ENCODE results near the gene CREBBP.

Gene CREBBP

GRCh38 chr16:3797904-3798811 is 82.4 kb downstream of the CREBBP start:
- no peak for DNase-seq (ENCODE audit: low read depth in 2 of 2)

GRCh38 chr16:3797473-3797872 is 83.0 kb downstream of the CREBBP start:
- DNase-seq (ENCODE audit: low read depth in 2 of 2), result no peak

DNA sequence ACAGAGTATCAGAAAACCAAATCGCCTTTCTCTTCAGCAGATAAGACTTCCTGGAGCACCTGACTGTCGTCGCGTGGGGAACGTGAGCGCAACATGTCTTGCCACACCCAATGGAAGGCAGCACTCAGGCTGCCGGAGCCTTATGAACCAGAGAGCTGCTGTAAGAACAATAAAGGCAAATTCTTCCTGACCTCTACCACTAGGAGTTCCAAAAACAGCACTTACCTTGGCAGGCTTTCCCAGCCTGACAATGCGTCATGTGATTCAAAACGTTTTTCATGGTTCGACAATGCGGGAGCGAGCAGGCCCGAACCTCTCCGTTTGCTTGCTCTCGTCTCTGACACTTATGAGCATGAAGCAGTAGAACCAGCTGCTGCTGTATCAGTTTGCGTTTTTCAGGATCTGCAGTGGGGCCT is 87.3 kb downstream of the CREBBP start:
- no peak for DNase-seq (ENCODE audit: low read depth in 2 of 2)

DNA sequence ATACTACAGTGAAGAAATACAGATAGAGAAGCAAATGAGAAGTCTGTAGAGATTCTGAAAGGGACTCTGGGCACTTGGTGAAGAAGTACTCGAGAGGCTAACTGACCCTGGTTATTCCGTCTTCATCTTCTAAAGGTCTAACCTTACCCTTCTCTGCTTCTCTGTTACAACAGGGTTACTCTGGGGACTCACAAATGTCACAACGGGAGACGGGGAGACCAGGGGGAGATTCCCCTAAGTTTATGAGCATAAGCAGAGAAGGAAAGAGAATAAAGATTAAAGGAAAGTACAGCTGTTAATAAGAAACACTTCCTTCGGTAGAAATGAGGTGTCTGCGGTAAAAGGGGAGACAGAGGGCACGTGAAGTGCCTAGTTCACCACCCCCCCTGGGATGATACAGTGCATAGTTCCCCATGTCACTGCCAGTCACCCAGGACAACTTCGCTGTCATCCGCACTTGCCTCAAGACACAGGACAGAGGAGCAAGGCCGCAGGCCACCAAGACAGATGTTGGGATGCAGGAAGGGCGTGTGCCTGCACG is 88.0 kb downstream of the CREBBP start:
- DNase-seq (ENCODE audit: low read depth in 2 of 2), result no peak

- no peak for DNase-seq (ENCODE audit: low read depth in 2 of 2)
Observed at GRCh38 chr16:3791701-3792100, 88.8 kb downstream of the CREBBP start.

- DNase-seq (ENCODE audit: low read depth in 2 of 2), result no peak
Observed at GRCh38 chr16:3789375-3790099, 91.0 kb downstream of the CREBBP start.

DNA sequence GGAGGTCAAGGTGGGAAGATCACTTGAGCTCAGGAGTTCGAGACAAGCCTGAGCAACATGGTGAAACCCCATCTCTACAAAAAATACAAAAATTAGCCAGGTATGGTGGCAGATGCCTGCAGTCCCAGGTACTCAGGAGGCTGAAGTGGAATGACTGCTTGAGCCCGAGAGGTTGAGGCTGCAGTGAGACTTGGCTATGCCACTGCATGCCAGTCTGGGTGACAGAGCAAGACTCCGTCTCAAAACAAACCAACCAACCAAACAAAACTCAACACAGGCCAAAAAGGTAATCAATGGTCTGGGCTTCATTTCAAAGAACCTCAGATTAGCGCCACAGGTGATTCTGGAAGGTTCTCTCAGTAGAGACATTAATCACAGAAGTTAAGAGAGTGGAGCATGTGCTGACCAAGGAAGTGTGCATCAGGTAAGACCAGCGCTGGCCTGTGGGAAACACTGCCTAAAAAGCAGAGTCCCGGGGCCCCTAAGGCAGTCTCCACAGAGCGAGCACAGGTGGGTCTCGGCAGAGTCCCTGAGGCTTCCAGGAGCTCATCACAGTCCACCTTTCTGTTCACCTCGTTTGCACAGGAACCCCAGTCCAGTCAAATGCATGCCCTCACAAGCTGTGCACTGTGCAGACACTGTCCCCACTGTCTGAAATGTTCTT is 91.7 kb downstream of the CREBBP start:
- no peak for DNase-seq (ENCODE audit: low read depth in 2 of 2)

DNA sequence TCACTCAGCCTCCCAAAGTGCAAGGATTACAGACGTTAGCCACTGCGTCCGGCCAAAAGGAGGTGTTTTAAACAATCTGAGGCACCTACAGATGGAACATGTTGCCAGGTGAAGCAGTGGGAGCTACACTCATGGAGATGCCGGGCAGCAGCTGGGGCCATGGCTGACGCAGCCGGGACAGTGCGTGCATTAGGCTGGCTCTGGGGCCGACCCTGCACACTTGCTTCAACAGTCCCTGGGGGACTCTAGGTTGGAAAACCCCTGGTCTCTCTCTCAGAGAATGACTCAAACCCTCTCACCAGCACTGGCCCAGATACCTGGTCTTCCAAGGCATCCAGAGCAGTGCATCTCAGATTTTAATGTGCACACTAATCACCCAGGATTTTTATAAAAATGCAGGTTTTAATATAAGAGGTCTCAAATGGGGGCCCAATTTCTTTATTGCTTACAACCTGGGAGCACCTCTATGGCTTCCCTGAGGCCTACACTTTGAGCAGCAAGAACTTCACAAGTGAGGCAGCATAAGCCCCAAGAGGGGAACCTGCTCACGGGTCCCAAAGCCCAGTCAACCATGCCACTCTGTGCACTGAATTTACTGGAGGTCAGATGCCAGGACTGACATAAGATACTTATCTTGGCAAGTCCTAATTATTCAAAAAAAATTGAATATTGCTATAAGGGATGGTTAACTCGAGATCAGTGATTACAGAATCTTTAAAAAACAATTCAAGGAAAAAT is 92.4 kb downstream of the CREBBP start:
- no peak for DNase-seq (ENCODE audit: low read depth in 2 of 2)

GRCh38 chr16:3785413-3785812 is 95.1 kb downstream of the CREBBP start:
- DNase-seq (ENCODE audit: low read depth in 2 of 2), result no peak

GRCh38 chr16:3783516-3783915 is 97.0 kb downstream of the CREBBP start:
- no peak for DNase-seq (ENCODE audit: low read depth in 2 of 2)

GRCh38 chr16:3782566-3782965 is 97.9 kb downstream of the CREBBP start:
- no peak for DNase-seq (ENCODE audit: low read depth in 2 of 2)

DNA sequence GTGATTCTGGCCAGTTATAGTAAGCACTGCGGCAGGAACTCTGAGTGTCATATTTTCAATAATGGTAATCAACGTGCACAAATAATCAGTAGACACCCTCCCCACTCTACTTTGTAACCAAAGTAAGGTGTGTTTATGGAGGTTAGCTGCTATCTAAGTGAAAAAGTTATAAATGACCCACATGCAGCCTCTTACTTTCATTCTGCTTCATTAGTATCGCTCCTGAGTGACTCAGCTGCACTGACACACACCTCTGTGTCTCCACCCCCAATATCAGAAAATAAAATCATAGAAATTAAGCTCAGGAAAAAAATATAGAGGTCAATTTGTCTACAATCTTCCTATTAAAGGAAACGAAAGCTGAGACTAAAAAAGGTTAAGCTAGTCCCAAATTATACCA is 99.1 kb downstream of the CREBBP start:
- DNase-seq (ENCODE audit: low read depth in 2 of 2), result no peak

GRCh38 chr16:3780570-3780969 is 99.9 kb downstream of the CREBBP start:
- DNase-seq (ENCODE audit: low read depth in 2 of 2), result no peak

- no peak for DNase-seq (ENCODE audit: low read depth in 2 of 2)
Observed at GRCh38 chr16:3776316-3776715, 104.2 kb downstream of the CREBBP start.

DNA sequence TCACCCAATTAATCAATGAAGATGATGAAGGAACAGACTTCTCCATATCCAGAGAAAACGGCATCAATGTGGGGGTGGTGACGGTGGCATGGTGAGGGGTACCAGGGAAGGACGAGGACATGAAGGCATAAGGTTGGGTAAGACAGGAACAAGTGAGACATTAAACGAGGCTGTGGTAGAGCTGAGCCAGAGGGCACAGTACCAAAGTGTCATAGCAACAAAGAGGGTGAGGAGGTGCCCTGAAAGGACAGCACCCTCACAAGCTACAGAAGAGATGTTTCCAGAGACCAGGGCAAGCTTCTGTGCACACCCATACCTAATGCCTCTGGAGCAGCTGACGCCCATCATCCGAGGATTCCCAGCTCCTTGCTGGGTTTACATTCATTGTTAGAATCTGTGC is 105.7 kb downstream of the CREBBP start:
- no peak for DNase-seq (ENCODE audit: low read depth in 2 of 2)

DNA sequence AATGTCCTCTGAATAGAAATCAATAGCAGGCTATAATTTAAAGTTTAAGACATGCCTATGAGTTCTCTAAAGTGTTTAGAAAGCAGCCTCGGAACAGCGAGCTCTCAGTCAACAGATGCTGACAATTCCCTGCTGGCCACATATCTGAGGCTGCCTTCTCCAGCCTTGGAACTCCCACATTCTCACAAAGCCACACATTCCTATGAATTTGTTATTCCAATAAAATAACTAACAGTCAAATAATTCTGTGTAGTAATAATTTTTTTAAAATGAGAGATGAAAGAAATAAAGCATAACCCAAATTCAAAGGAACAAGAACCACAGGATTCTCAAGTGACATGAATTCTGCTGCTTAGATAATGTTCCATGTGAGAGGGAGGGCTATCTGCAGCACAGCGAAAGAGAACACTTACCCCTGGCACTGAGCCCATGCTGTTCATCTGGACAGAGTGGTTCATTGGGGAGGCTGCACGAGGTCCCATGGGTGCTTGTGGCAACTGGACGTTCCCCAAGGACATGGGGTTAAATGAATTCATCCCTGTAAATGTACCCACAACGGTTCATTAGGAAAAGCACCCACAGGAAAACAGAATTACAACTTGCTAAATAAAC is 106.3 kb downstream of the CREBBP start:
- DNase-seq (ENCODE audit: low read depth in 2 of 2), result no peak

DNA sequence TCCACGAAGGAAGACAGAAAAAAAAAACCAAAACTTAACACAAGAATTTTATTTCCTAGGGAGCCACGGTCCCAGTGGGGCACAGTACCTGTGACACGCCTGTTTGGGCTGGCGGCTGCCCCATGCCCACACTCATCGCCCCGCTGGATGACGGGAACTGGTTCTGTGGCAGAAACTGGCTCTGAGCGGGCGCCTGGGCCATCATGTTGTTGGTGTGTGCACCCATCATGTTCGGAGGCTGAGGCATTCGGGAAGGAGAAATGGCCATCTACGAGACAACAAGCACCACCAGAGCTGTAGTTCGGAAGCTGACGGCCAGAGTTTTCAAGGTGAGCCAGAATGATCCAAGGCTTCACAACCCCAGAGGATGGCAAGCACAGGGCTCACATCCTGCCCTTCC is 106.8 kb downstream of the CREBBP start:
- DNase-seq (ENCODE audit: low read depth in 2 of 2), result no peak

- DNase-seq (ENCODE audit: low read depth in 2 of 2), result no peak
Observed at GRCh38 chr16:3771513-3771912, 109.0 kb downstream of the CREBBP start.

DNA sequence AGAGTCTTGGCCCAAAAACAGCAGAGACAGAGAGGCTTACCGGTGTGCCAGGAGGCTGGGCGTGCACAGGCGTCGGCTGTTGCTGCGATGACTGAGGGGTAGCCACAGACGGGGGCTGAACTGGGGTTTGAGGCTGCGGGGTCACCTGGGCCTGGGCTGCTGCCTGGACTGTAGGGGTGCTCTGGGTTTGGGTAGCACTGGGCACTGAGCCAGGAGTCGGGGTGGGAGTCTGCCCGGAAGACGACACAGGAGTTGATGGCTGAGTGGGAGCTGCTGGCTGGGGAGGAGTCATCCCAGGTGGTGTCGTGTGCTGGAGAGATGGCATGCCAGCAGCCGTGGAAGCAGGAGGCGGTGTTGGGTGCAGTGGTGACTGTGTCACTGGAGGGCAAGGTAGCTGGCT is 110.0 kb downstream of the CREBBP start:
- no peak for DNase-seq (ENCODE audit: low read depth in 2 of 2)

DNA sequence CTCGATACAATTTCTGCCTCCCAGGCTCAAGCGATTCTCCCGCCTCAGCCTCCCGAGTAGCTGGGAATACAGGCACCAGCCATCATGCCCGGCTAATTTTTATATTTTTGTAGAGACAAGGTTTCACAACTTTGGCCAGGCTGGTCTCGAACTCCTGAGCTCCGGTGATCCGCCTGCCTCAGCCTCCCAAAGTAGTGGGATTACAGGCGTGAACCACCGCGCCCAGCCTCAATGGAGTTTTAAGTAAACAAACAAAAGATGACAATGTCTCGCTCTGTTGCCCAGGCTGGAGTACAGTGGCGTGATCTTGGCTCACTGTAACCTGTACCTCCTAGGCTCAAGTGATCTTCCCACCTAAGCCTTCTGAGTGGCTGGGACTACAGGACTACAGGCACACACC is 110.6 kb downstream of the CREBBP start:
- DNase-seq (ENCODE audit: low read depth in 2 of 2), result no peak

GRCh38 chr16:3769013-3769412 is 111.5 kb downstream of the CREBBP start:
- DNase-seq (ENCODE audit: low read depth in 2 of 2), result no peak

All from stimulated activated CD8-positive, alpha-beta memory T cell treated with anti-CD3 and anti-CD28 coated beads, Interleukin-7, amount 100 ng/mL, for 4 hours (primary cell).